ENCODE data around the gene BORCS5. TPM values are rescaled to one million over a fixed set of nuclear protein-coding genes. Genes with fewer than 3 reads are reported as not detected.

The BORCS5 gene
- total and polyA plus RNA-seq, 2 of the 4 experiments (the other 2 are of a cell fraction) = 14.4 to 18.3 TPM

GRCh38 chr12:12319451-12320183, 37.3 kb upstream of the BORCS5 start:
- Histone ChIP-seq H3K4me2 (ENCODE audit: low read depth, low read length) (peak overlapping the region; percentile 40), H4K5ac (ENCODE audit: low read depth, low read length) (no peak overlapping the region), H3K4me1 (ENCODE audit: control insufficient read depth, insufficient read depth, low read length) (peaks cover 6% of the 10 kb centered on the region; the same call in 1 of the 2 replicates), H3K4ac (ENCODE audit: low read depth, low read length) (no peak overlapping the region), H2AFZ (replicated peaks; ENCODE audit: low read length, poor library complexity) (peak overlapping the region; percentile 7), H2AK9ac (replicated peaks; ENCODE audit: low read depth, low read length, poor library complexity) (no peak overlapping the region), H3K9me1 (ENCODE audit: insufficient read depth, low read length) (no peaks in the 10 kb centered on the region), H4K8ac (ENCODE audit: low read depth in 2 of 2, low read length in 2 of 2) (0 out of 4 replicates have a peak overlapping the region, but pooled peaks of 1 of the 2 experiments have one; percentile 44), H3K9ac (ENCODE audit: low read depth, low read length) (no peak overlapping the region), H2AK5ac (ENCODE audit: low read depth, low read length) (no peak overlapping the region), H3K18ac (ENCODE audit: low read depth, low read length) (no peak overlapping the region), H3K27me3 (ENCODE audit: control insufficient read depth, insufficient read depth, low read length) (no peaks in the 10 kb centered on the region), H3K9me3 (ENCODE audit: control insufficient read depth, insufficient read depth, low read length) (no peaks in the 10 kb centered on the region), H3K56ac (ENCODE audit: extremely low read depth, insufficient read depth, low read length) (no peak overlapping the region), H3K27ac (ENCODE audit: insufficient read depth, low read length) (no peak overlapping the region), H4K91ac (ENCODE audit: insufficient read depth, low read depth, low read length) (no peak overlapping the region), H2BK120ac (ENCODE audit: low read depth, low read length) (no peak overlapping the region), H3K4me3 (ENCODE audit: insufficient read depth, low read depth, low read length) (no peak overlapping the region), H3K79me1 (ENCODE audit: low read depth in 1 of 2, low read length in 2 of 2) (no peaks in the 10 kb centered on the region), H3K14ac (replicated peaks; ENCODE audit: low read depth, low read length) (no peak overlapping the region), H2BK15ac (ENCODE audit: low read depth, low read length) (no peak overlapping the region), H3K23ac (ENCODE audit: low read depth, low read length) (no peak overlapping the region), H2BK5ac (ENCODE audit: low read depth, low read length, poor library complexity, severe bottlenecking) (no peak overlapping the region), H3K36me3 (ENCODE audit: control insufficient read depth, insufficient read depth, low read length) (no peaks in the 10 kb centered on the region), H4K20me1 (ENCODE audit: insufficient read depth, low read length) (no peaks in the 10 kb centered on the region), H2BK20ac (ENCODE audit: low read depth, low read length) (no peak overlapping the region)
- no TSS peak for BruUV-seq (replicated peaks)
- ChIA-PET CTCF (interaction anchor here (0.6 kb wide), 1 partner anchor 310 kb away, joined by 3 read pairs; no protein-coding TSS in a partner anchor), POLR2A (ENCODE audit: unreplicated experiment) (no interaction called here)
- 75% methylated on average over 3 of the region's 9 CpGs; no CpG with 5 or more reads in 1 of the 2 experiments for WGBS, 2 experiments (ENCODE audit: extremely low coverage in 2 of 2, insufficient read length in 1 of 2)
- dilution Hi-C loops (cut with HindIII; ENCODE audit: low sequenced_read_pairs, unreplicated experiment) = no loop called here
- intact Hi-C loops (cut with micrococcal nuclease) = loop anchor here (2.0 to 10.0 kb wide), 2 partner anchors 47 to 145 kb away; no protein-coding TSS in a partner anchor
- in situ Hi-C loops (cut with MboI; ENCODE audit: low sequenced_read_pairs) = loop anchor here (10.0 kb wide), 1 partner anchor 735 kb away; no protein-coding TSS in a partner anchor
- DNase-seq (no peak), ATAC-seq (ENCODE audit: low read depth) (peak; percentile 49)
- TF ChIP-seq CEBPB (IDR thresholded peaks at IDR 0.05; ENCODE audit: low read depth, low read length) (no peak), USF2 (IDR thresholded peaks at IDR 0.05; ENCODE audit: low read depth, low read length) (no peak), RFX5 (IDR thresholded peaks at IDR 0.05; ENCODE audit: low read depth, low read length) (no peak), CHD1 (IDR thresholded peaks at IDR 0.05; ENCODE audit: low read depth, low read length) (no peak), MAFK (IDR thresholded peaks at IDR 0.05; ENCODE audit: low read depth, low read length) (no peak), MAZ (IDR thresholded peaks at IDR 0.05; ENCODE audit: borderline replicate concordance, low read depth, low read length) (no peak), MXI1 (IDR thresholded peaks at IDR 0.05; ENCODE audit: borderline replicate concordance, low read depth, low read length) (no peak), POLR2A (IDR thresholded peaks at IDR 0.05; ENCODE audit: low read depth, low read length) (no peak), BHLHE40 (IDR thresholded peaks at IDR 0.05; ENCODE audit: low read depth, low read length) (no peak), FOS (IDR thresholded peaks at IDR 0.05; ENCODE audit: low read depth, low read length) (no peak), RCOR1 (IDR thresholded peaks at IDR 0.05; ENCODE audit: insufficient replicate concordance, low read length) (no peak), NFE2L2 (IDR thresholded peaks at IDR 0.05; ENCODE audit: low read depth, low read length) (no peak), RAD21 (IDR thresholded peaks at IDR 0.05; ENCODE audit: low read length) (no peak), SMC3 (IDR thresholded peaks at IDR 0.05; ENCODE audit: low read depth, low read length) (no peak), CTCF (conservative IDR thresholded peaks at IDR 0.05; ENCODE audit: low read depth, low read length) (no peak)

Data from IMR-90 (cell line).